Measurements from ENCODE around the gene SMARCB1. TPM values are rescaled to one million over a fixed set of nuclear protein-coding genes. Genes with fewer than 3 reads are reported as not detected.

SMARCB1 gene
- total RNA-seq, 1 experiment from 2014 or later = 115 TPM

DNA sequence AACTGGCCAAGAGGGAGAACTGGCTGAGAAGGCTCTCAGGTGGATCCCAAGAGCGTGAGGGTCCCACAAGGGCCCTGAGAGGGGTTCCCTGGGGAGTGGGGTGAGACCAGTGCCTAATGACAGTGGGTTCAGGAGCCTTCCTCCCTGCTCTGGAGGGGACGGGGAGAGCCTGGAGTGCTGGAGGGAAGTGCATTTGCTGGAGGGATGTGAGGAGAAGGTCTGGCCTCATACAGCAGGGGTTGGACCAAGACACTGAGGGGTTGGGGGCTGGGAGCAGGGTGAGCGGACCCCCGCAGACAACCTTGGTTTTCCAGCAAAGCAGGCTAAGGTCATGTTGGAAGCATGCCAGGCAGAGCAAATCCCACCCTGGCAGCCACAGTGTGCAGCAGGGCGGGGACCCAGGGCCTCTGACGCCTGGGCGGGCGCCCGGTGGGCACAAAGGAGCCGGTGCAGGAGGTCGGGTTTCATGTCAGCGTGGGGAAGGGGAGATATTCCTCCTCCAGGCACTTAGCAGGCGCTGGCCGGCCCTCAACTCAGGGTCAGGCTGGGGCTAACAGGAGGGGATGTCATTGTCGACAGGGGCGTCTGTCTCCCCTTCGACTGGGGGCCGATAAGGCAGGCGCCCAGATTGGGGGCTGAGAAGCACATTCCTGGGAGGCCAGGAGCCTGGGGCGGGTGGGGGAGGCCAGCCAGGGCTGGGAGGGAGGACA, 55.1 kb downstream of the SMARCB1 start:
- H3K4me1 Mint-ChIP-seq (ENCODE audit: insufficient read depth, unreplicated experiment) = peaks cover 11% of the 10 kb centered on the region
- no peak overlapping the region for H3K4me3 Mint-ChIP-seq (ENCODE audit: unreplicated experiment)
- no peaks in the 10 kb centered on the region for H3K27me3 Mint-ChIP-seq (ENCODE audit: insufficient read depth, unreplicated experiment)
- H3K27ac Mint-ChIP-seq (ENCODE audit: low read depth, unreplicated experiment) = no peak overlapping the region
- TF ChIP-seq CTCF (IDR thresholded peaks at IDR 0.05; ENCODE audit: unreplicated experiment) = no peak
- ChIA-PET CTCF (no interaction called here), POLR2A (no interaction called here)
- BruUV-seq (replicated peaks) = no TSS peak
- no peak for DNase-seq (ENCODE audit: unreplicated experiment)
- intact Hi-C loops (cut with micrococcal nuclease) = no loop called here
- H3K9me3 Mint-ChIP-seq (ENCODE audit: unreplicated experiment) = no peaks in the 10 kb centered on the region
- peaks cover 10% of the 10 kb centered on the region for H3K36me3 Mint-ChIP-seq (ENCODE audit: insufficient read depth, unreplicated experiment)

- intact Hi-C loops (cut with micrococcal nuclease) = no loop called here
- H3K4me1 Mint-ChIP-seq (ENCODE audit: insufficient read depth, unreplicated experiment) = peaks cover 11% of the 10 kb centered on the region
- TF ChIP-seq CTCF (IDR thresholded peaks at IDR 0.05; ENCODE audit: unreplicated experiment) = no peak
- no peaks in the 10 kb centered on the region for H3K27me3 Mint-ChIP-seq (ENCODE audit: insufficient read depth, unreplicated experiment)
- ChIA-PET POLR2A (no interaction called here), CTCF (no interaction called here)
- no peaks in the 10 kb centered on the region for H3K9me3 Mint-ChIP-seq (ENCODE audit: unreplicated experiment)
- DNase-seq (ENCODE audit: unreplicated experiment) = no peak
- BruUV-seq (replicated peaks) = no TSS peak
- no peak overlapping the region for H3K27ac Mint-ChIP-seq (ENCODE audit: low read depth, unreplicated experiment)
- H3K4me3 Mint-ChIP-seq (ENCODE audit: unreplicated experiment) = no peak overlapping the region
- peaks cover 4% of the 10 kb centered on the region for H3K36me3 Mint-ChIP-seq (ENCODE audit: insufficient read depth, unreplicated experiment)
These were observed 55.8 kb downstream of the SMARCB1 start for GRCh38 chr22:23842599-23842998.

GRCh38 chr22:23844739-23845202, 58.0 kb downstream of the SMARCB1 start:
- ChIA-PET POLR2A (interaction anchor here (0.8 to 1.0 kb wide), 2 partner anchors 10 to 13 kb away, joined by 3 to 4 read pairs; partner anchors contain the start of gene SLC2A11), CTCF (interaction anchor here (1.5 to 1.6 kb wide), 2 partner anchors 14 to 74 kb away, joined by 4 to 7 read pairs; no protein-coding TSS in a partner anchor)
- Mint-ChIP-seq H3K4me3 (ENCODE audit: unreplicated experiment) (no peak overlapping the region), H3K9me3 (ENCODE audit: unreplicated experiment) (no peaks in the 10 kb centered on the region), H3K27ac (ENCODE audit: low read depth, unreplicated experiment) (no peak overlapping the region), H3K36me3 (ENCODE audit: insufficient read depth, unreplicated experiment) (no peaks in the 10 kb centered on the region), H3K27me3 (ENCODE audit: insufficient read depth, unreplicated experiment) (no peaks in the 10 kb centered on the region), H3K4me1 (ENCODE audit: insufficient read depth, unreplicated experiment) (peaks cover 5% of the 10 kb centered on the region)
- no peak for TF ChIP-seq CTCF (IDR thresholded peaks at IDR 0.05; ENCODE audit: unreplicated experiment)
- no TSS peak for BruUV-seq (replicated peaks)
- intact Hi-C loops (cut with micrococcal nuclease) = loop anchor here (5.0 kb wide), 3 partner anchors 77 to 302 kb away; partner anchors contain the start of gene CHCHD10
- DNase-seq (ENCODE audit: unreplicated experiment) = no peak

DNA sequence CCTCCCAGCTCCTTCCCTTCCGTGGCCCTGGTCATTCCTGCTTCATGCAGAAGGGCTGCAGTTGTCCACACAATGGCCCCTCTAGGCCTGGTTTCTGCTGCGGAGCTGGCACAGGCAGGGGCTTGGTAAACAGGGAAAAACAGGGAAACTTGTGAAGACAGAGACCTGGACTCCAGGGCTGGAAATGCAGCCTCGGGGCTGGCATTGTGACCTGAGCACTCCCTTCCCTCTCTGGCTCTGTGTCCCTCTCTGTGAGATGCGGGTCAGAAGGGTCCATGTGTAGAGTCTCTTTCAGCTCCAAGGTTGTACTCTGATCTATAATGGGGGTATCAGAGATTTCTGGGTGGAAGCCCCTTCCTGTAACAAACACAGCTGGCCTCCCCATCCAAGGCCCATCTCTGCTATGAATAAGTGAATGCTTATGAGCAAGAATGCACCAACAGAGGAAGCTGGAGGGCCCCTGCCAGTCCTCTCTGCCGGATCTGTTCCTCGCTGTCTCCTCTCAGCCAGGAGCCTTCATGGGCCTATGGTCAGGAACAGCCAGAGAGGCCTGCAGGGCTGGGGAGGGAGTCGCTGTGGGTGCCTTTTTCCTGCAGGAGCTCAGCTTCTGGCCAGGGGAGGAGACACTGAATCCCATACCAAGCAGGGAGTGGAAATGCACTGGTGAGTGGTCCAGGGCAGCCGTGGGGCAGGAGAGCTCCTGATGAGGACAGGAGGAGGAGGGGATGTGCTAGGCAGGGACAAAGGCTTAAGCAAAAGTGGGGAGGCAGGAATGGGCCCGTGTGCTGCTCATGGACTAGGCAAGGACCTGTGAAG, 58.7 kb downstream of the SMARCB1 start:
- CTCF ChIA-PET = interaction anchor here (0.6 to 1.6 kb wide), 8 partner anchors 9 to 1734 kb away, joined by 3 to 7 read pairs (median 4); no protein-coding TSS in a partner anchor
- POLR2A ChIA-PET = interaction anchor here (0.6 to 1.5 kb wide), 8 partner anchors 10 to 165 kb away, joined by 3 to 4 read pairs (median 4); partner anchors contain the start of genes CABIN1, SLC2A11 and ZNF70
- H3K27ac Mint-ChIP-seq (ENCODE audit: low read depth, unreplicated experiment) = no peak overlapping the region
- no peaks in the 10 kb centered on the region for H3K27me3 Mint-ChIP-seq (ENCODE audit: insufficient read depth, unreplicated experiment)
- H3K9me3 Mint-ChIP-seq (ENCODE audit: unreplicated experiment) = no peaks in the 10 kb centered on the region
- TF ChIP-seq CTCF (IDR thresholded peaks at IDR 0.05; ENCODE audit: unreplicated experiment) = no peak
- intact Hi-C loops (cut with micrococcal nuclease) = loop anchor here (5.0 kb wide), 3 partner anchors 78 to 303 kb away; partner anchors contain the start of gene CHCHD10
- BruUV-seq (replicated peaks) = no TSS peak
- DNase-seq (ENCODE audit: unreplicated experiment) = no peak
- no peaks in the 10 kb centered on the region for H3K36me3 Mint-ChIP-seq (ENCODE audit: insufficient read depth, unreplicated experiment)
- H3K4me3 Mint-ChIP-seq (ENCODE audit: unreplicated experiment) = no peak overlapping the region
- peaks cover 5% of the 10 kb centered on the region for H3K4me1 Mint-ChIP-seq (ENCODE audit: insufficient read depth, unreplicated experiment)

Data from MCF 10A (cell line).